Esophagus mucosa (tissue), 1 donor: ENCODE measurements around the gene NOXA1. TPM values are rescaled to one million over a fixed set of nuclear protein-coding genes. Genes with fewer than 3 reads are reported as not detected.
"Not testable (repeated sequence)": the region's sequence is repeated elsewhere in the genome, so short reads cannot be mapped to it uniquely, and the experiment has no call there.

ENCODE experiments used
- ATAC-seq: fragments of 200-7000 bp; cut with Tn5 transposase; one replicate; pipeline ENCODE4 v1.9.1; 2020
- total RNA-seq: library from RNA; stranded (reverse); gene quantifications from one replicate; pipeline ENCODE4 v1.2.4, GENCODE V29; 2023
- donor health status: DM: yes; HTN: yes; CAD: no.

Gene NOXA1
- total RNA-seq, 1 donor from 2014 or later, result 5.5 TPM

DNA sequence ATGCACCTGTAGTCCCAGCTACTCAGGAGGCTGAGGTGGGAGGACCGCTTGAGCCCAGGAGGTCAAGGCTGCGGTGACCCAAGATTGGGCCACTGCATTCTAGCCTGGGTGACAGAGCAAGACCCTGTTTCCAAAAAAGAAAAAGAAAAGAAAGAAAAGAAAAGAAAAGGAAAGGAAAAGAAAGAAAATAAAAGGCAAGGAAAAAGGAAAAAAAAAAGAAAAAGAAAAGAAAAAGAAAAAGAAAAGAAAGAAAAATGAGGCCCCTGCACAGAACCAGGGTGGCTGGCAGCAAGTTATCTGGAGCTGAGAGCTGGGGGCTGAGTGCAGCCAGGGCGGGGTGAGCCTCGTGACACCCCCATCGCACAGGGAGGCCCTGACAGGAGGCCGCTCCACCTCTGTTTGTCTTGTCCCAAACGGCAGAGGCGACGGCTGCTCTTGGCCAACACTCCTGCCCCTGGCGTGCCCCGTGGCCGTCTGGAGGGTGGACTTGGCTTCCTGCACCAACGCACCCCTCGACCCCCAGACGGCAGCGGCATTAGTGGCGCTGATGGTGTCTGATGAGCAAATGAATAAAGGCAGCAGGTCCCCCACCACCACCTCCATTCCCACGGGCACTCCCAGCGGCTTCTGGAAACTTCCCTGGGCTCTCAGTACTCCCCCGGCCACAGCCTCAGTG, 17.0 kb upstream of the NOXA1 start:
- no peak for ATAC-seq

GRCh38 chr9:137406876-137407589, 16.2 kb upstream of the NOXA1 start:
- peak; percentile 75 for ATAC-seq

DNA sequence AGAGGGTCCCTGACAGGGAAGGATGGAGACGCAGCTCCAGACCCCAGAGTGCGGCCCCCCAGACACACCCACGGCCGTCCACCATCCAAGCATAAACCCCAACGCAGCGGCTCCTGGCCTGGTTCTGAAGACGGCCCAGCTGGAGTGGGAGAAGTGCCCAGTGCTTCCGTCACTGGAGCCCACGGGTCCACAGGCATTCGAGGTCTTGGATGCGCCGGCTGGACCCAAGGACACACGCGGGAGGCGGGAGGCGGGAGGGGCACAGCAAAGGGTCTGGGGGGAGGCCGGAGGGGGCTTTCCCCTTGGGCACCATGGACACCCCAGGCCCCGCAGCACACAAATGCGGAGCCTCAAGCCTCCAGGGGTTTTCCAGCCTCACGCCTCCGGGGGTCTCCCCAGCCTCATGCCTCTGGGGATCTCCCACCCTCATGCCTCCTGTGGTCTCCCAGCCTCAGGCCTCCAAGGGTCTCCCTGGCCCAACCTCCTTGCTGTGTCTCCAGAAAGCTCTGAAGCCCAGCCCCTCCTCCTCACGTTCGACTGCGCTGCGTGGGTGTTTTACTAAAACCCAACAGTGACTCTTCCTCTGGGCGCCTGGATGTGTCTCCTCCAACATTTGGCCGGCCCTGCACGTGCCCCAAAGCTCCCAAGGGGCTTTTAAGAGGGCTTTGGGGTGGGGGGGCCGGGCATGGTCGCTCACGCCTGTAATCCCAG, 15.4 kb upstream of the NOXA1 start:
- peak; percentile 3 for ATAC-seq

DNA sequence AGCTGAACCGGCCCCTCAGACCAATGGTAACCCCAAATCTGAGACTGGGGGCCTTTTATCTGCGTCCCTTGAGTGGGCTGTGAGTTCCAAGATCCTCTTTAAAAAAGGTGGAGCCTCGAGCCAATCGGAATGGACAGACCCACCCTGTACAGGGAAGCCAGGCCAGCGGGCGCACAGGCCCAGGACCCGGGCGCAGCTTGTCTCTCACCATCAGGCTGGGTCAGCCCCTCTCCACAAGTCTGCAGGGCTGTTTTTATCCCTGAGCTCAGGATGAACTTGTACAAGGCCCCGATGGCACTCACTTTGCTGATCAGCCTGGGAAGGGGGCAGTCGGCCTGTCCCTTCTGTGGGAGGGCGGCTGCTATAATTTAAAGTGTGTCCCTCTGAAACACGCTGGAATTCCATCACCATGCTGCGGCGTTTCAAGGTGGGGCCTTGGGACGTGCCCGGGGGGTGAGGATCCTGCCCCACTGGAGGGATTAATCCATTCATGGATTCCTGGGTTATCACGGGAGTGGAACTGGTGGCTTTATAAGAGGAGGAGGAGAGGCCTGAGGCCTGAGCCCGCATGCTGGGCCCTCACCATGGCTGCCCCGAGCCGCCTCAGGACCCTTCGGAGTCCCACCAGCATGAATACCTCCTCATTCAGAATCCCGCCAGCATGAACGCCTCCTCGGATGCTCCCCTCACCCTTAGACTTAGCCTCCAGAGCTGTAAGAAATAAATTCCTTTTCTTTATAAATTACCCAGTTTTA, 14.4 kb upstream of the NOXA1 start:
- no peak for ATAC-seq

DNA sequence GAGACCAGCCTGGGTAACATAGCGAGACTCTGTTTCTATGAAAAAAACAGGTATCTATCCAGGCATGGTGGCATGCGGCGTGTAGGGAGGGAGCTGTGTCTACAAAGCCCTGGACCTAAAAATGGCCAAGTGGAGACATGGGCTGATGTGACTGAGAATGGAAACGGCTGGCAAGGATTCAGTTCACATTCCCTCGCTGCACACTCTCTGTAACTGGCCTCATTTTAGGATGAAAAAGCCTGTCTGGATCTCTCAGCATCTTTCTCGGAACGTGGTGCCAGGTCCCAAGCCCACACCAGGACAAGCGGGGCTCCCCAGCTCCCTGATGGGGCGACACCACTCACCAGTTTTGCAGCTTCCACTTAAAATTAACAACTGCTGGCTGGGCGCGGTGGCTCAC, 13.7 kb upstream of the NOXA1 start:
- ATAC-seq, result no peak

DNA sequence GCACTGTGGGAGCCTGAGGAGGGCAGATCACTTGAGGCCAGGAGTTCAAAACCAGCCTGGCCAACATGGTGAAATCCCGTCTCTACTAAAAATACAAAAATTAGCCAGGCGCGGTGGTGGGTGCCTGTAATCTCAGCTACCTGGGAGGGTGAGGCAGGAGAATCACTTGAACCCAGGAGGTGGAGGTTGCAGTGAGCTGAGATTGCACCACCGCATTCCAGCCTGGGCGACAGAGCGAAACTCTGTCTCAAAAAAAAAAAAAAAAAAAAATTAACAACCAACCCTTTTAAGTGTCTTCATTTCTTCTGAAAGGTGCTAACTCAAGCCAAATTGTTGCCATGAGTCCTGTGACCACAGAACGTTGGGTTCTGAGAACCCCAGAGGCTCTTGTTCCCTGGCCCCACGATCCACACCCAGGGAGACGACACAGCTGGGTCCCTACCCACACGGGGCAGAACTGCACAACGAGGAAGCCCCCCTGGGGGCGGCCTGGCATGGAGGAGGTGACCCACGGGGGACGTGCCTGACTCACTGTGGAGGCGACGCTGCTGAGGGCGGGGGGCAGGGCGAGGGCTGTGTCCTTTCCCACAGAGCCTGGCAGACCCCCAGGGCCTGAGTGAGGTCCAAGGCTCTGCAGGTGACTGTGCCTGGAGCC, 12.8 kb upstream of the NOXA1 start:
- not testable (repeated sequence) for ATAC-seq

DNA sequence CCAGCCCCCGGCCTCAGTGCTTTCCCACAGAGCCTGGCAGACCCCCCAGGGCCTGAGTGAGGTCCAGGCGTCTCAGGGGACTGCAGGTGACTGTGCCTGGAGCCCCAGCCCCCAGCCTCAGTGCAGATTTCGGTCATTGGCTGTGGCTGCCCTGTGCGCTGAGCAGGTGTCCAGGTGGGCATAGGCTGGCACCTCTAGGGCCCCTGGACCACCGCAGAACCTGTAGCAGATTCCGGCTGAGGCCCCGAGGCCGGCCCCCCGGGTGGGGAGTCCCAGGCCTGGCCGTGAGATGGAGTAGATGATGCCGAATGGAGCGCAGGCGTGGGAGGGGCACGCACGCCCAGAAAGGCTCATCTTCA, 12.3 kb upstream of the NOXA1 start:
- ATAC-seq, result no peak

- ATAC-seq, result peak; percentile 5
Measured at GRCh38 chr9:137411260-137411644, 11.9 kb upstream of the NOXA1 start.

GRCh38 chr9:137411645-137412380, 11.4 kb upstream of the NOXA1 start:
- peak; percentile 71 for ATAC-seq

DNA sequence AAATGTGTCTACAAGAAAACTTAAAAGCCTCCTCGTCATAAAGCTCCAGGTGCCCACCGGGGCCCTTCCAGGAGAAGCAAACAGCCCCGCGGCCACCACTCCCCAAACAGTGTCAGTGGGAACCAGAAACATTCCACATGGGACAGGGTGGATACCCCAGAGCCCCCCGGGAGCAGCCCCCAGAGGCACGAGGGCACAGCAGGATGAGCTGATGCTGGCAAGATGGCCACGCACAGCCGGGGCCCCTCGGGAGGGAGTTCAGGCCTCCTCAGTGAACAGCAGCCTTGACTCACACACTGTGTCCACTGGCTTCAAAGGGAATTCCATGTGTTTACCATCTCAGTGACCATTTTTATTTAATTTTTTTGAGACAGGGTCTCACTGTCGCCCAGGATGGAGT, 10.8 kb upstream of the NOXA1 start:
- ATAC-seq, result peak; percentile 1

DNA sequence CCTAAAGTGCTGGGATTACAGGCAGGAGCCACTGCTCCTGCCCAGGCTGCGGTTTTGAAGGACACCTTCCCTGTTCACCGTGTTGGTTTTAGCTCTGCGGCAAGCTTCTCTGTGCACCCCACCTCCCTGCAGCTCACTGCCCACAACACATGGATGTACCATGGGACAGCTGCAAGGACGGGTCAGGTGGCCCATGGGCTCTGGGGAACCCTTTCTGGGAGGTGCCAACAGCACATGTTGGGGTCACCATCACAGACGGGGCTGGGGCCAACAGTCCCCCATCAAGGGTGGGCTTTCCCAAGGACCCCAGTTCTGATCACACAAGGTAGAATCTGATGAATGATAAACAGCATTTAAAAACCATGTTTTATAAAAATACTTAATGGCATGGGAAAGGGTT, 7.7 kb upstream of the NOXA1 start:
- no peak for ATAC-seq

- ATAC-seq, result no peak
Measured at GRCh38 chr9:137416006-137416562, 7.1 kb upstream of the NOXA1 start.

DNA sequence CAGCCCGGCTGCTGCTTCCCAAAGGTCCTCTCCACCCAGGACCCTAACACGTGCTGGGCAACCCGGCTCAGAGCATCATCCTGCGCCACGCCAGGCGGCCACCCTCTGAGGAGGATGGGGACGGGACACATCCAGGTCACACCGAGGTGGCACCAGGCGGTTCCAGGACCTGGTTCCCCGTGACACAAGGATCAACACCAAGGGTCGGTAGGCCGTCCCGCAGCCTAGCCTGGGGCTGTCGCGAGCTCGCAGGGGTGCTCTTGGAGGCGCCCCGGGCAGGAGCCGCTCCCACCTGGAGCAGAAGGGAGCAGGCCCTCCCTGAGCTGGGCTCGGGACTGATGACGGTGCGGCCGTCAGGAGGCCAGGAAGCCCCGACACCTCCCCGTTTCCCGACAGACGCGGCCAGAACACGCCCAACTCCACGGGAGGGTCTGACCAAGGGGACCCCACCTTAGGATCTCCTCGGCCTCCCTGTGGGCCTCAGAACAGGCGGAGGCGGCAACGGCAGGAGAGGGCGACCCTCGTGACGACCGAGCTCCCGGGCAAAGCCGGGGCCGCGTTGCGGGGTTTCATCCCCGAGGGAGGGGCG, 6.5 kb upstream of the NOXA1 start:
- peak; percentile 4 for ATAC-seq

DNA sequence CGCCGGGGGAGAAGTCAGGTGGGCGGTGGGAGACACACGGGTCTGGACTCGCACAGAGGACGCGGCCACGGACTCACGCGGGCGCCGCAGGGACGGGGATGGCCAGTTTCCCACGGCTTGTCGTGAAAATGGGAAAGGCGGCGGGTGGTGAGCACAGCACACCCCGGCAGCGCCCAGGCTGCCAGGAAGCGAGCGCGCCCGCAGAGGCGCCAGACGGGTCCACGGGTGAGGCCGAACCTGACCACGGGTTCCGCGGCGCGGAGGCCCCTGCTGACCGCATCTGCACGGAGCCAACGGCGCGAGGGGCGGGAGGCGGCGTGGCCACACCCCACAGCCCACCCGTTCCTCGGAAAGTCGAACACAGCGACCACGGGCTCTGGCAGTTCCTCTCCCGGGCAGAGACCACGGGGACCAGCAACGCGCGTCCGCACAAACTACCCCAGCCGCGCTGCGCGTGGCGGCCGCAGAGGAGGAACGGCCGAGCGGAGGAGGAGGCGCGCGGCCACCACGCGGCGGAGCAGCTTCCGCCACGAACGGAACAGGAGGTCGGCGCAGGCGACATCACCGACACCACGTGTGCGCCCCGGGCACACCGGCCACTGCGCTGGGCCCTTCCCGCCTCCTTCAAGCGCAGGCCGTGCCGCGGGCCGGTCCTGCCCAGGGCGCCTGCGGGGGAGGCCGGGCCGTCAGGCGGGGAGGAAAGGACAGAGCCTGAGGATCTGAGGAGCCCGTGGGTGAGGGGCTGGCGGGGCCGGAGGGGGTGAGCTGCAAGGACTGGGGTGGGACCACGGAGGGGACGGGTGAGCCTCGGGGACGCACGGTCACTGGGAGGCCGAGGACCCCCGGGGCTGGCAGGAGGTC, 5.8 kb upstream of the NOXA1 start:
- peak; percentile 27 for ATAC-seq

- no peak for ATAC-seq
Measured at GRCh38 chr9:137421838-137422603, 1.2 kb upstream of the NOXA1 start.

DNA sequence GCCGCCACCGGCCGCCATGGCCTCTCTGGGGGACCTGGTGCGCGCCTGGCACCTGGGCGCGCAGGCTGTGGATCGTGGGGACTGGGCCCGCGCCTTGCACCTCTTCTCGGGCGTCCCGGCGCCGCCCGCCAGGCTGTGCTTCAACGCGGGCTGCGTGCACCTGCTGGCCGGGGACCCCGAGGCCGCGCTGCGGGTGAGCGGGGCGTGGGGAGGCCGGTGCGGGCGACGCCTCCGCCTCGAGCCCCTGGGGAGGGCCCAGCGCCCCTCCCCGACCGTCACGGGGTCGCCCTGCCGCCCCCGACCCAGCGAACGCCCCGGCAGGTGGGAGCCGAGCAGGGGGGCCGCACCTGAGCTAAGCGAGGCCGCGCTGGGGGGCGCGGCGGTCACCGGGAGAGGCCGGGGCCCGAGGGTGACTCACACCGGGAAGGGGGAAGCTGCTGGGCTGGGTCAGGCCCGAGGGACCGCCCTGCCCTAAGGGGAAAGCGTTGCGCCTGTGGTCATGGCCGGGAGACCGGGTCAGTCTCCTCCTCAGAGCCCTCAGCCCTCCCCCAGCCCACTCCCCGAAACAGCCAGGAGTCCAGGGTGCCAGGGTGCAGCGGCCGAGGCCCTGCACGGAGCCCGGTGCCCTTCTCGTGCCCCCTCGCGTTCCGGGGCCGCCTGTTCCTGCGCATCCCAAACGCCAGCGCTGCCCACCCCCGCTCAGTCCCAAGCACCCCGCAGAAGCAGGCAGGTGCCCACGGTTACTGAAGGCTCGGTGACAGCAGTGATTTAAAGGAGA, 510 bp downstream of the NOXA1 start:
- peak; percentile 68 for ATAC-seq

DNA sequence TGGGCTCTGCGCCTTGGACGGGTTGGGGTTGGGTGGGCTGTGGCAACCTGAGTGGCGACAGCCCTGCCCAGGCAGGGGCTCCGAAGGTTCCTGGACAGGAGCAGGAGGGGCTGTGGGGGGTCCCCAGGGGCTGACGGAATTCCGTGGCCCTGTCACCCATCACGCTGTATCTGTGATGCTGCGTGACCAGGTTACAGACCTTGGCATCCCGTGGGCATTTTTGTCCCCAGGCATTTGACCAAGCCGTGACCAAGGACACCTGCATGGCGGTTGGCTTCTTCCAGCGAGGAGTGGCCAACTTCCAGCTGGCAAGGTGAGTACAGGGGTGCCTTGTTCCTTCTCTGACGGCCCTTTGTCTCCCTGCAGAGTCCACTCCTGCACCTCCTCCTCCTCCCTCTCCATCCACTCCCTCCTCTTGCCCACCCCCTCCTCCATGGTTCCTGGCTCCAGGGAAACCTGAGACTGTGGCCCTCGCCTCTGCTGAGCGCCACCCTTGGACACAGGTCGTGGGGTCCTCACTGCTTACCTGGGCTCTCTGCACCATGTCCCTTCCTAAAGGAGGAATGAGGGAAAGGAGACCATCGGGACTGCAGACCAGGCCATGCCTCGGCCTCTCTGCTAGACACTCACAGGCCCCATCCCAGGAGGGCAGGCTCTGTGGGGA, 3.0 kb downstream of the NOXA1 start:
- no peak for ATAC-seq
